Measurements from ENCODE around the gene NUP205. TPM values are rescaled to one million over a fixed set of nuclear protein-coding genes. Genes with fewer than 3 reads are reported as not detected.
"Not testable (repeated sequence)": the region's sequence is repeated elsewhere in the genome, so short reads cannot be mapped to it uniquely, and the experiment has no call there.

The NUP205 gene
- polyA plus RNA-seq, 3 donors, result 65.1 to 77.3 (median 68.3) TPM

- DNase-seq (ENCODE audit: extremely low read depth in 1 of 11, low read depth in 9 of 11, low spot score in 4 of 11), result no peak
These were observed 39.6 kb downstream of the NUP205 start for GRCh38 chr7:135597181-135597925.

- DNase-seq (ENCODE audit: extremely low read depth in 1 of 11, low read depth in 9 of 11, low spot score in 4 of 11), result no peak
These were observed 40.2 kb downstream of the NUP205 start for GRCh38 chr7:135597926-135598305.

GRCh38 chr7:135599471-135599870 is 41.8 kb downstream of the NUP205 start:
- no peak for DNase-seq (ENCODE audit: extremely low read depth in 1 of 11, low read depth in 9 of 11, low spot score in 4 of 11)

- DNase-seq (ENCODE audit: extremely low read depth in 1 of 11, low read depth in 9 of 11, low spot score in 4 of 11), result no peak
These were observed 42.5 kb downstream of the NUP205 start for GRCh38 chr7:135600226-135600625.

- no peak for DNase-seq (ENCODE audit: extremely low read depth in 1 of 11, low read depth in 9 of 11, low spot score in 4 of 11)
These were observed 43.5 kb downstream of the NUP205 start for GRCh38 chr7:135601182-135601581.

- no peak for DNase-seq (ENCODE audit: extremely low read depth in 1 of 11, low read depth in 9 of 11, low spot score in 4 of 11)
These were observed 44.6 kb downstream of the NUP205 start for GRCh38 chr7:135602304-135602703.

- DNase-seq (ENCODE audit: extremely low read depth in 1 of 11, low read depth in 9 of 11, low spot score in 4 of 11), result no peak
These were observed 58.4 kb downstream of the NUP205 start for GRCh38 chr7:135616136-135616535.

GRCh38 chr7:135617781-135618180 is 60.1 kb downstream of the NUP205 start:
- DNase-seq (ENCODE audit: extremely low read depth in 1 of 11, low read depth in 9 of 11, low spot score in 4 of 11), result no peak

GRCh38 chr7:135618510-135618909 is 60.8 kb downstream of the NUP205 start:
- DNase-seq (ENCODE audit: extremely low read depth in 1 of 11, low read depth in 9 of 11, low spot score in 4 of 11), result no peak

GRCh38 chr7:135620447-135620846 is 62.7 kb downstream of the NUP205 start:
- DNase-seq (ENCODE audit: extremely low read depth in 1 of 11, low read depth in 9 of 11, low spot score in 4 of 11), result no peak

GRCh38 chr7:135620980-135621850 is 63.5 kb downstream of the NUP205 start:
- DNase-seq (ENCODE audit: extremely low read depth in 1 of 11, low read depth in 9 of 11, low spot score in 4 of 11), result peak; percentile 38 to 77 (median 57)

GRCh38 chr7:135634191-135634878 is 76.6 kb downstream of the NUP205 start:
- DNase-seq (ENCODE audit: extremely low read depth in 1 of 11, low read depth in 9 of 11, low spot score in 4 of 11), result no peak

- DNase-seq (ENCODE audit: extremely low read depth in 1 of 11, low read depth in 9 of 11, low spot score in 4 of 11), result not testable (repeated sequence)
These were observed 82.0 kb downstream of the NUP205 start for GRCh38 chr7:135639690-135640089.

GRCh38 chr7:135644154-135644553 is 86.4 kb downstream of the NUP205 start:
- no peak for DNase-seq (ENCODE audit: extremely low read depth in 1 of 11, low read depth in 9 of 11, low spot score in 4 of 11)

GRCh38 chr7:135644729-135645128 is 87.0 kb downstream of the NUP205 start:
- no peak for DNase-seq (ENCODE audit: extremely low read depth in 1 of 11, low read depth in 9 of 11, low spot score in 4 of 11)

GRCh38 chr7:135645296-135645904 is 87.7 kb downstream of the NUP205 start:
- DNase-seq (ENCODE audit: extremely low read depth in 1 of 11, low read depth in 9 of 11, low spot score in 4 of 11), result no peak

GRCh38 chr7:135647755-135648154 is 90.0 kb downstream of the NUP205 start:
- no peak for DNase-seq (ENCODE audit: extremely low read depth in 1 of 11, low read depth in 9 of 11, low spot score in 4 of 11)

- DNase-seq (ENCODE audit: extremely low read depth in 1 of 11, low read depth in 9 of 11, low spot score in 4 of 11), result no peak
These were observed 90.5 kb downstream of the NUP205 start for GRCh38 chr7:135648235-135648634.

- no peak for DNase-seq (ENCODE audit: extremely low read depth in 1 of 11, low read depth in 9 of 11, low spot score in 4 of 11)
These were observed 93.3 kb downstream of the NUP205 start for GRCh38 chr7:135650831-135651573.
